Brain microvascular endothelial cell (primary cell): ENCODE results near the gene ANKRD55.
"Not testable (repeated sequence)": the region's sequence is repeated elsewhere in the genome, so short reads cannot be mapped to it uniquely, and the experiment has no call there.

Source experiments
- DNase-seq: peaks from one replicate; pipeline ENCODE4 v3.0.0-alpha.2; 2020
- H3K27ac ChIP-seq: fragments of 250-450 bp; sonication (Bioruptor Pico); 2 replicates; pipeline ENCODE4 v1.5.1; 2020; ENCODE audit warnings: mild to moderate bottlenecking, moderate library complexity
- H3K27me3 ChIP-seq: fragments of 250-450 bp; sonication (Bioruptor Pico); replicated peaks from 2 replicates; pipeline ENCODE4 v1.5.1; 2020; ENCODE audit warnings: mild to moderate bottlenecking
- H3K36me3 ChIP-seq: fragments of 250-450 bp; sonication (Bioruptor Pico); replicated peaks from 2 replicates; pipeline ENCODE4 v1.5.1; 2020; ENCODE audit warnings: mild to moderate bottlenecking
- H3K4me3 ChIP-seq: 2 replicates; pipeline ENCODE4 v1.5.1; 2011; ENCODE audit warnings: low read depth, mild to moderate bottlenecking, control low read depth, low read length, moderate library complexity
- CTCF ChIP-seq: IDR thresholded peaks from 2 replicates; pipeline ENCODE4 v1.5.1; 2011; ENCODE audit warnings: low read depth, mild to moderate bottlenecking, moderate library complexity, low read length, control low read depth, inconsistent platforms; ENCODE audit errors: missing control alignments
- in situ Hi-C: cut with HindIII; loops from 2 replicates; pipeline ENCODE4 v1.10.0; 2017; ENCODE audit warnings: low sequenced_read_pairs, low pct_ligation_motif_present

ANKRD55 gene

GRCh38 chr5:56080375-56081052 is 152.6 kb downstream of the ANKRD55 start:
- no peak for DNase-seq
- no peak overlapping the region for H3K4me3 ChIP-seq
- in situ Hi-C loops = no loop called here
- H3K27ac ChIP-seq = no peak overlapping the region
- H3K27me3 ChIP-seq = no peaks in the 10 kb centered on the region
- H3K36me3 ChIP-seq = no peaks in the 10 kb centered on the region
- no peak for TF ChIP-seq CTCF

GRCh38 chr5:56079157-56079500 is 154.0 kb downstream of the ANKRD55 start:
- in situ Hi-C loops, H3K27me3 ChIP-seq: not testable (repeated sequence)

GRCh38 chr5:56078278-56079156 is 154.6 kb downstream of the ANKRD55 start:
- Histone ChIP-seq H3K27ac (no peak overlapping the region), H3K4me3 (no peak overlapping the region), H3K27me3 (no peaks in the 10 kb centered on the region), H3K36me3 (no peaks in the 10 kb centered on the region)
- TF ChIP-seq CTCF = no peak
- no peak for DNase-seq
- in situ Hi-C loops = no loop called here

More at GRCh38 chr5:56079157-56079500, 154.0 kb downstream of the ANKRD55 start:
- not testable (repeated sequence) for DNase-seq, H3K36me3 ChIP-seq, H3K4me3 ChIP-seq, H3K27ac ChIP-seq

GRCh38 chr5:56077796-56078233 is 155.3 kb downstream of the ANKRD55 start:
- no peak for TF ChIP-seq CTCF

GRCh38 chr5:56076486-56076885 is 156.6 kb downstream of the ANKRD55 start:
- Histone ChIP-seq H3K27ac (no peak overlapping the region), H3K27me3 (no peaks in the 10 kb centered on the region), H3K4me3 (no peak overlapping the region), H3K36me3 (no peaks in the 10 kb centered on the region)
- no peak for DNase-seq
- in situ Hi-C loops = no loop called here
- no peak for TF ChIP-seq CTCF

More at GRCh38 chr5:56077796-56078233, 155.3 kb downstream of the ANKRD55 start:
- H3K4me3 ChIP-seq = no peak overlapping the region
- H3K27me3 ChIP-seq = no peaks in the 10 kb centered on the region
- no peak for DNase-seq
- H3K36me3 ChIP-seq = no peaks in the 10 kb centered on the region
- in situ Hi-C loops = no loop called here
- H3K27ac ChIP-seq = no peak overlapping the region

- in situ Hi-C loops = no loop called here
- Histone ChIP-seq H3K27ac (no peak overlapping the region), H3K36me3 (no peaks in the 10 kb centered on the region), H3K4me3 (no peak overlapping the region), H3K27me3 (no peaks in the 10 kb centered on the region)
- no peak for DNase-seq
- TF ChIP-seq CTCF = no peak
Measured at GRCh38 chr5:56075361-56075760, 157.8 kb downstream of the ANKRD55 start.
